DOHH2 (cell line): Measurements from ENCODE around the gene FAM50A.

ENCODE experiments used
- H3F3A ChIP-seq: fragments of 200-600 bp; sonication (generic), shearing (Covaris generic); 2 replicates; pipeline ENCODE4 v1.6.0; 2016; ENCODE audit warnings: antibody characterized with exemption, mild to moderate bottlenecking; ENCODE audit not compliant: control insufficient read depth, insufficient read depth
- H3K27ac ChIP-seq: fragments of 200-600 bp; sonication (generic); 2 replicates; pipeline ENCODE4 v1.5.1; 2014; ENCODE audit warnings: low read depth, mild to moderate bottlenecking, low read length, moderate library complexity
- H3K27me3 ChIP-seq: fragments of 200-600 bp; sonication (generic); 2 replicates; pipeline ENCODE4 v1.6.1; 2014; ENCODE audit warnings: mild to moderate bottlenecking, low read length, mixed read lengths; ENCODE audit not compliant: control insufficient read depth
- H3K36me3 ChIP-seq: fragments of 200-600 bp; sonication (generic); 2 replicates; pipeline ENCODE4 v1.6.1; 2014; ENCODE audit warnings: mild to moderate bottlenecking, low read length, moderate library complexity, mixed read lengths; ENCODE audit not compliant: control insufficient read depth
- H3K4me1 ChIP-seq: fragments of 200-600 bp; sonication (generic); 2 replicates; pipeline ENCODE4 v1.6.1; 2014; ENCODE audit warnings: mild to moderate bottlenecking, low read length, mixed read lengths; ENCODE audit not compliant: control insufficient read depth
- H3K4me2 ChIP-seq: fragments of 200-600 bp; sonication (generic); 2 replicates; pipeline ENCODE4 v1.6.0; 2014; ENCODE audit warnings: mild to moderate bottlenecking, low read length, moderate library complexity
- H3K4me3 ChIP-seq: fragments of 200-600 bp; sonication (generic); 2 replicates; pipeline ENCODE4 v1.5.1; 2014; ENCODE audit warnings: mild to moderate bottlenecking, low read length, mixed read lengths
- H3K79me2 ChIP-seq: fragments of 200-600 bp; sonication (generic); 2 replicates; pipeline ENCODE4 v1.6.1; 2014; ENCODE audit warnings: mild to moderate bottlenecking, low read length, mixed read lengths; ENCODE audit not compliant: control insufficient read depth
- H3K9me2 ChIP-seq: fragments of 200-600 bp; sonication (generic); replicated peaks from 2 replicates; pipeline ENCODE4 v1.6.1; 2014; ENCODE audit warnings: mild to moderate bottlenecking, low read length, mixed read lengths; ENCODE audit not compliant: control insufficient read depth
- H3K9me3 ChIP-seq: fragments of 200-600 bp; sonication (generic); 2 replicates; pipeline ENCODE4 v1.6.1; 2014; ENCODE audit warnings: antibody characterized with exemption, low read length, mixed read lengths; ENCODE audit not compliant: control insufficient read depth, insufficient read depth
- H4K20me1 ChIP-seq: fragments of 200-600 bp; sonication (generic); 2 replicates; pipeline ENCODE4 v1.6.0; 2014; ENCODE audit warnings: low read depth, mild to moderate bottlenecking, antibody characterized with exemption, low read length, moderate library complexity; ENCODE audit not compliant: control insufficient read depth, insufficient read depth
- CTCF ChIP-seq: fragments of 200-600 bp; sonication (generic); IDR thresholded peaks from one replicate; pipeline ENCODE4 v1.5.1; 2014; ENCODE audit warnings: antibody characterized with exemption, mild to moderate bottlenecking, low read depth, low read length; ENCODE audit not compliant: poor library complexity, severe bottlenecking
- EZH2phosphoT487 ChIP-seq: fragments of 200-600 bp; sonication (generic); IDR thresholded peaks from 2 replicates; pipeline ENCODE4 v1.6.1; 2017; ENCODE audit warnings: borderline replicate concordance, mild to moderate bottlenecking, antibody characterized with exemption, low read length, moderate library complexity, mixed read lengths

The FAM50A gene

GRCh38 chrX:154465601-154466000, 21.7 kb downstream of the FAM50A start:
- Histone ChIP-seq H3K4me3 (no peak overlapping the region), H3K9me3 (no peaks in the 10 kb centered on the region), H3K27me3 (no peaks in the 10 kb centered on the region), H3K79me2 (no peaks in the 10 kb centered on the region), H3F3A (no peaks in the 10 kb centered on the region), H3K36me3 (no peaks in the 10 kb centered on the region; the same call in 1 of the 2 replicates), H3K9me2 (no peaks in the 10 kb centered on the region), H3K4me1 (no peaks in the 10 kb centered on the region), H3K27ac (no peak overlapping the region), H3K4me2 (no peak overlapping the region), H4K20me1 (no peaks in the 10 kb centered on the region)
- TF ChIP-seq EZH2phosphoT487: no peak
- no peak for TF ChIP-seq CTCF

- no peaks in the 10 kb centered on the region; the same call in 1 of the 2 replicates for H3K36me3 ChIP-seq
- no peaks in the 10 kb centered on the region for H4K20me1 ChIP-seq
These were observed 22.1 kb downstream of the FAM50A start for GRCh38 chrX:154466036-154466435.

DNA sequence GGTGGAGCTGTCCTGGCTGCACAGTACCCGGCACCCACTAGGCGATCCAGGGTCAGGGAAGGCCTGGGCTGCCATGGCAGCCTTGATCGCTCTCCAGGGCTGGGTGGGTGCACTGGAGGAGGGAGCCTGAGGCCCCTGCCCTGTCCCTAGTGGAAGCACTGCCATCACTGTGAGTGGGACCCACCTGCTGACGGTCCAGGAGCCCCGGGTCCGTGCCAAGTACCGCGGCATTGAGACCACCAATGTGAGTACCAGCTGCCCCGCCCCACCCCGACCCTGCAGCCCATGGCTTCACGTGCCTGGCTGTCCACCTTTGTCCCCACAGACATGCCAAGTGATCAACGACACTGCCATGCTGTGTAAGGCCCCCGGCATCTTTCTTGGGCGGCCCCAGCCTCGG, 23.0 kb downstream of the FAM50A start:
- Histone ChIP-seq H3K4me2 (no peak overlapping the region), H3K9me3 (no peaks in the 10 kb centered on the region), H4K20me1 (no peaks in the 10 kb centered on the region), H3K9me2 (no peaks in the 10 kb centered on the region), H3K79me2 (no peaks in the 10 kb centered on the region), H3F3A (no peaks in the 10 kb centered on the region), H3K4me3 (no peak overlapping the region), H3K36me3 (no peaks in the 10 kb centered on the region; the same call in 1 of the 2 replicates), H3K27ac (no peak overlapping the region), H3K4me1 (no peaks in the 10 kb centered on the region), H3K27me3 (no peaks in the 10 kb centered on the region)
- TF ChIP-seq CTCF: no peak
- TF ChIP-seq EZH2phosphoT487: no peak

More at GRCh38 chrX:154466036-154466435, 22.1 kb downstream of the FAM50A start:
- H3K27me3 ChIP-seq: no peaks in the 10 kb centered on the region
- H3K4me1 ChIP-seq: no peaks in the 10 kb centered on the region
- H3K9me3 ChIP-seq: no peaks in the 10 kb centered on the region
- H3K4me2 ChIP-seq: no peak overlapping the region
- no peak overlapping the region for H3K4me3 ChIP-seq
- H3K27ac ChIP-seq: no peak overlapping the region
- H3K79me2 ChIP-seq: no peaks in the 10 kb centered on the region
- H3K9me2 ChIP-seq: no peaks in the 10 kb centered on the region
- no peak for TF ChIP-seq EZH2phosphoT487
- TF ChIP-seq CTCF: no peak
- no peaks in the 10 kb centered on the region for H3F3A ChIP-seq

DNA sequence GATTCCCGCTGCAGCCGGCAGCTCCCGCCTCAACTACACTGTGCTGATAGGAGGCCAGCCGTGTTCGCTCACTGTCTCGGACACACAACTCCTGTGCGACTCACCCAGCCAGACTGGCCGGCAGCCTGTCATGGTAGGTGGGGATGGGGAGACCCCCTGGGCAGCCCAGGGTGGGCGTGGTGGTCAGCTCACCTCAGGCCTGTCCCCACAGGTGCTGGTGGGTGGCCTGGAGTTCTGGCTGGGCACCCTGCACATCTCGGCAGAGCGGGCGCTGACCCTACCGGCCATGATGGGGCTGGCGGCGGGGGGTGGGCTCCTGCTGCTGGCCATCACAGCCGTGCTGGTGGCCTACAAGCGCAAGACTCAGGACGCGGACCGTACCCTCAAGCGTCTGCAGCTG, 23.6 kb downstream of the FAM50A start:
- Histone ChIP-seq H3F3A (no peaks in the 10 kb centered on the region), H3K4me2 (no peak overlapping the region), H3K4me3 (no peak overlapping the region), H4K20me1 (no peaks in the 10 kb centered on the region), H3K27ac (no peak overlapping the region), H3K9me3 (no peaks in the 10 kb centered on the region), H3K4me1 (no peaks in the 10 kb centered on the region), H3K36me3 (no peaks in the 10 kb centered on the region; the same call in 1 of the 2 replicates), H3K27me3 (no peaks in the 10 kb centered on the region), H3K79me2 (no peaks in the 10 kb centered on the region), H3K9me2 (no peaks in the 10 kb centered on the region)
- no peak for TF ChIP-seq EZH2phosphoT487
- no peak for TF ChIP-seq CTCF
